Nephron (organoid): Measurements from ENCODE around the gene MYLK.

Source experiments
- H3K27ac Mint-ChIP-seq, 3 experiments: 2 replicates each; pipeline ENCODE4 v1.8.0; 2020; ENCODE audit warnings: mixed read lengths in 3 of 3, mild to moderate bottlenecking in 2 of 3, moderate library complexity in 1 of 3
- H3K27me3 Mint-ChIP-seq: 2 replicates; pipeline ENCODE4 v1.8.0; 2021; ENCODE audit warnings: low read depth, mild to moderate bottlenecking, moderate library complexity, mixed read lengths
- H3K36me3 Mint-ChIP-seq: 2 replicates; pipeline ENCODE4 v1.8.0; 2020; ENCODE audit warnings: low read depth, mixed read lengths
- H3K4me1 Mint-ChIP-seq: 2 replicates; pipeline ENCODE4 v1.8.0; 2020; ENCODE audit warnings: mixed read lengths
- H3K4me3 Mint-ChIP-seq, 3 experiments: 2 replicates each; pipeline ENCODE4 v1.8.0; 2020; ENCODE audit warnings: mild to moderate bottlenecking in 3 of 3, mixed read lengths in 3 of 3, moderate library complexity in 2 of 3
- H3K9me3 Mint-ChIP-seq: 2 replicates; pipeline ENCODE4 v1.8.0; 2020; ENCODE audit warnings: mixed read lengths
- TF ChIP-seq, protein P1 (sequence below), 3 experiments: fragments of 200-600 bp; sonication (generic); IDR thresholded peaks; one replicate each; pipeline ENCODE4 v1.5.0; 2021; ENCODE audit warnings: antibody characterized with exemption in 3 of 3; ENCODE audit not compliant: unreplicated experiment in 3 of 3

MYLK gene

GRCh38 chr3:123832692-123833397 lies 51.3 kb downstream of the MYLK start:
- H3K27me3 Mint-ChIP-seq = no peaks in the 10 kb centered on the region
- TF ChIP-seq, protein P1, sequence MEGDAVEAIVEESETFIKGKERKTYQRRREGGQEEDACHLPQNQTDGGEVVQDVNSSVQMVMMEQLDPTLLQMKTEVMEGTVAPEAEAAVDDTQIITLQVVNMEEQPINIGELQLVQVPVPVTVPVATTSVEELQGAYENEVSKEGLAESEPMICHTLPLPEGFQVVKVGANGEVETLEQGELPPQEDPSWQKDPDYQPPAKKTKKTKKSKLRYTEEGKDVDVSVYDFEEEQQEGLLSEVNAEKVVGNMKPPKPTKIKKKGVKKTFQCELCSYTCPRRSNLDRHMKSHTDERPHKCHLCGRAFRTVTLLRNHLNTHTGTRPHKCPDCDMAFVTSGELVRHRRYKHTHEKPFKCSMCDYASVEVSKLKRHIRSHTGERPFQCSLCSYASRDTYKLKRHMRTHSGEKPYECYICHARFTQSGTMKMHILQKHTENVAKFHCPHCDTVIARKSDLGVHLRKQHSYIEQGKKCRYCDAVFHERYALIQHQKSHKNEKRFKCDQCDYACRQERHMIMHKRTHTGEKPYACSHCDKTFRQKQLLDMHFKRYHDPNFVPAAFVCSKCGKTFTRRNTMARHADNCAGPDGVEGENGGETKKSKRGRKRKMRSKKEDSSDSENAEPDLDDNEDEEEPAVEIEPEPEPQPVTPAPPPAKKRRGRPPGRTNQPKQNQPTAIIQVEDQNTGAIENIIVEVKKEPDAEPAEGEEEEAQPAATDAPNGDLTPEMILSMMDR (IDR thresholded peaks at IDR 0.05; ENCODE audit: unreplicated experiment in 3 of 3) = no peak
- H3K36me3 Mint-ChIP-seq = peaks cover 18% of the 10 kb centered on the region
- no peak overlapping the region for H3K27ac Mint-ChIP-seq
- H3K9me3 Mint-ChIP-seq = peaks cover 26% of the 10 kb centered on the region
- no peaks in the 10 kb centered on the region for H3K4me1 Mint-ChIP-seq
- H3K4me3 Mint-ChIP-seq = no peak overlapping the region

DNA sequence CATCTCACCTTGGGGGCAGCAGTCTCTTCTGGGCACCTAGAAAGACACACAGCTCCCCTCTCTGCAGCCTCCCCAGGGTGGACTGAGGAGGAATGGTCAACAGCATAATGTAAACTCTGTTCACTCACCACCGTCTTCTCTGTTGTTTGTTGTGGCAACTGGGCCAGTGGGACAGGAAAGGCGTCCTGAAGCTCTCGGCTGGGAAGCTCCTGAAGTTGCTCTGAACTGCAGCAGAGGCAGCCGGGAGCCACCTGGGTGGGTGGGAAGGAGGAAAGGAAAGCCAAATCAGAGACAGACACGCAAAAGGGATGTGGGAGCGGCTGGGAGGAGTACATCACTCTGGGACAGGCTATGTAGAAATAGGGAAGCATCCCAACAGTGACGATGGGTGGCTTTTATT lies 52.7 kb downstream of the MYLK start:
- Mint-ChIP-seq H3K9me3 (peaks cover 32% of the 10 kb centered on the region), H3K4me3 (no peak overlapping the region), H3K4me1 (no peaks in the 10 kb centered on the region)

DNA sequence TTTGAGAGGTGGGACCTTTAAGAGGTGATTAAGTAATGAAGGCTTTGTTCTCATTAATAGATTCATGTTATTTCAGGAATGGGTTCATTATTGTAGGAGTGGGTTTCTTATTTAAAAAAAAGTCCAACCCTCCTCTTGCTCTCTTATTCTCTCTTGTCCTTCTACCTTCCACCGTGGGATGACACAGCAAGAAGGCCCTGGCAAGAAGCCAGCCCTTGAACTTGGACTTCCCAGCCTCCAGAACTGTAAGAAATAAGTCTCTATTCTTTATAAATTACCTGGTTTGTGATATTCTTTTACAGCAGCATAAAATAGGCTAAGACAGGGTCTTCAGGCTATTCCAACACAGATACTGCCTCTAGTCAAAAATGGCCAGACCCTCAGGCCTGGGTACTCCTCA lies 62.2 kb downstream of the MYLK start:
- Mint-ChIP-seq H3K4me3 (no peak overlapping the region), H3K36me3 (peaks cover 3% of the 10 kb centered on the region), H3K27me3 (peaks cover 3% of the 10 kb centered on the region), H3K4me1 (peaks cover 6% of the 10 kb centered on the region), H3K27ac (peak overlapping the region in 1 of 3 experiments; percentile 63), H3K9me3 (peaks cover 24% of the 10 kb centered on the region)
- TF ChIP-seq, protein P1 (IDR thresholded peaks at IDR 0.05; ENCODE audit: unreplicated experiment in 3 of 3) = no peak

More for the DNA sequence above, 52.7 kb downstream of the MYLK start:
- Mint-ChIP-seq H3K27me3 (no peaks in the 10 kb centered on the region), H3K36me3 (peaks cover 25% of the 10 kb centered on the region), H3K27ac (no peak overlapping the region)
- TF ChIP-seq, protein P1 (IDR thresholded peaks at IDR 0.05; ENCODE audit: unreplicated experiment in 3 of 3) = no peak

- Mint-ChIP-seq H3K27ac (peak overlapping the region in 1 of 3 experiments; percentile 4), H3K36me3 (no peaks in the 10 kb centered on the region), H3K9me3 (peaks cover 11% of the 10 kb centered on the region), H3K4me1 (peaks cover 14% of the 10 kb centered on the region), H3K4me3 (no peak overlapping the region), H3K27me3 (peaks cover 3% of the 10 kb centered on the region)
- TF ChIP-seq, protein P1 (IDR thresholded peaks at IDR 0.05; ENCODE audit: unreplicated experiment in 3 of 3) = no peak
Observed at GRCh38 chr3:123819949-123820348, 64.2 kb downstream of the MYLK start.

GRCh38 chr3:123818921-123819429 lies 65.2 kb downstream of the MYLK start:
- Mint-ChIP-seq H3K4me3 (no peak overlapping the region), H3K9me3 (peaks cover 9% of the 10 kb centered on the region), H3K27ac (peak overlapping the region in 1 of 3 experiments; percentile 4), H3K4me1 (peaks cover 14% of the 10 kb centered on the region), H3K36me3 (no peaks in the 10 kb centered on the region), H3K27me3 (peaks cover 3% of the 10 kb centered on the region)
- TF ChIP-seq, protein P1 (IDR thresholded peaks at IDR 0.05; ENCODE audit: unreplicated experiment in 3 of 3) = no peak
